Spleen (tissue), 11 donors: ENCODE measurements around the gene TNS1. TPM values are rescaled to one million over a fixed set of nuclear protein-coding genes. Genes with fewer than 3 reads are reported as not detected.

Experiments used
- DNase-seq: peaks from one replicate; pipeline ENCODE4 v3.0.0-alpha.2; 2020
- H3K27ac ChIP-seq, 8 donors: fragments of 200-600 bp; sonication (generic) in 7 of 8; 1 replicate in 4 of 8; 2 replicates in 4 of 8; pipeline versions ENCODE4 v1.5.0 to v1.8.0; 2016 to 2021; ENCODE audit warnings: inconsistent platforms in 4 of 8, mild to moderate bottlenecking in 4 of 8, moderate library complexity in 1 of 8
- H3K27me3 ChIP-seq, 7 donors: fragments of 200-600 bp; sonication (generic) in 6 of 7; replicated peaks in 1 of 7; 1 replicate in 4 of 7; 2 replicates in 3 of 7; pipeline versions ENCODE4 v1.5.0 to v1.8.0; 2016 to 2021; ENCODE audit warnings: inconsistent platforms in 3 of 7, mild to moderate bottlenecking in 1 of 7
- H3K36me3 ChIP-seq, 6 donors: fragments of 200-600 bp; sonication (generic) in 5 of 6; 1 replicate in 4 of 6; 2 replicates in 2 of 6; pipeline versions ENCODE4 v1.5.0 to v1.8.0; 2016 to 2021; ENCODE audit warnings: inconsistent platforms in 2 of 6
- H3K4me1 ChIP-seq, 6 donors: fragments of 200-600 bp; sonication (generic) in 5 of 6; 1 replicate in 3 of 6; 2 replicates in 3 of 6; pipeline versions ENCODE4 v1.5.0 to v1.8.0; 2016 to 2021; ENCODE audit warnings: inconsistent platforms in 3 of 6
- H3K4me3 ChIP-seq, 8 donors: fragments of 200-600 bp; sonication (generic) in 7 of 8; 1 replicate in 4 of 8; 2 replicates in 4 of 8; pipeline versions ENCODE4 v1.5.0 to v1.8.0; 2016 to 2021; ENCODE audit warnings: inconsistent platforms in 4 of 8, mild to moderate bottlenecking in 4 of 8, moderate library complexity in 2 of 8
- H3K9me3 ChIP-seq, 8 donors: fragments of 200-600 bp; sonication (generic) in 7 of 8; 1 replicate in 4 of 8; 2 replicates in 4 of 8; pipeline versions ENCODE4 v1.5.0 to v1.8.0; 2016 to 2021; ENCODE audit warnings: inconsistent platforms in 4 of 8
- POLR2A ChIP-seq, 3 donors: fragments of 450-650 bp; IDR thresholded peaks; one replicate each; pipeline ENCODE4 v1.5.1; 2017; ENCODE audit warnings: antibody characterized with exemption in 3 of 3, mild to moderate bottlenecking in 1 of 3
- POLR2AphosphoS5 ChIP-seq, 3 donors: sonication (generic); formaldehyde crosslinking; IDR thresholded peaks; one replicate each; pipeline ENCODE4 v1.5.1; 2017; ENCODE audit warnings: antibody characterized with exemption in 3 of 3
- WGBS, 5 donors: extraction: QIAGEN DNeasy Blood & Tissue Kit in 3 of 5; methylation state at CpG; one replicate each; pipeline versions ENCODE4 v1.1.5 to v1.1.7; 2013 to 2018; 5-methylcytosine and 5-hydroxymethylcytosine counted together
- intact Hi-C: fragments of 100-400 bp; cut with DNase I; formaldehyde crosslinking; loops from one replicate; pipeline ENCODE4 v1.15.0; 2023; ENCODE audit warnings: low total_unique reads
- polyA plus RNA-seq, 3 donors: library from polyadenylated mRNA; stranded (reverse); fragments of 200-250 nt; gene quantifications; one replicate each; pipeline ENCODE4 v1.2.1, GENCODE V29; 2013
- total RNA-seq, 7 donors: library from RNA; depleted of rRNA in 3 of 7; stranded (reverse); fragments of >200 nt in 3 of 7; fragmentation: NEBNext Ultra II Directional in 4 of 7; extraction: Animal tissue kit (Norgen Biotek cat#: 25700) in 4 of 7; gene quantifications; one replicate each; pipeline versions ENCODE4 v1.1.0 to v1.2.1, GENCODE V29; 2016 to 2021
- TF ChIP-seq, protein P1 (sequence below), 11 experiments: fragments of 200-600 bp in 7 of 11; fragments of 450-650 bp in 4 of 11; sonication (generic) in 4 of 11; IDR thresholded peaks in 8 of 11; conservative IDR thresholded peaks in 3 of 11; 1 replicate in 7 of 11; 2 replicates in 4 of 11; pipeline versions ENCODE4 v1.4.0 to v1.8.0; 2016 to 2021; ENCODE audit warnings: antibody characterized with exemption in 11 of 11, inconsistent platforms in 4 of 11, mild to moderate bottlenecking in 1 of 11
- donor health status: healthy with polysubstance abuse.
- donor health status: DM: no; HTN: no; CAD: no; lungs with moderate emphysema.
- donor health status: DM: no; HTN: no; CAD: no.
- donor health status: Bipolar disorder and iron deficiency.
- donor health status: healthy.
- donor health status: DM: no; HTN: no; CAD: no.
- donor health status: DM: yes; HTN: yes; CAD: no.

TNS1 gene
- total and polyA plus RNA-seq, 10 donors = 6.9 to 580 (median 246) TPM

GRCh38 chr2:218029366-218030360 is 26.9 kb upstream of the TNS1 start:
- Histone ChIP-seq H3K27me3 (peaks cover 0 to 10% (median 0%) of the 10 kb centered on the region in 7 donors), H3K27ac (no peak overlapping the region), H3K4me1 (peaks cover 4 to 14% (median 11%) of the 10 kb centered on the region in 6 donors), H3K36me3 (no peaks in the 10 kb centered on the region), H3K9me3 (no peaks in the 10 kb centered on the region), H3K4me3 (no peak overlapping the region)
- 73 to 87% (median 79%) methylated on average over 17 of the region's 17 CpGs for WGBS, 5 donors
- no peak for TF ChIP-seq POLR2AphosphoS5 (IDR thresholded peaks at IDR 0.05)
- no peak for TF ChIP-seq POLR2A (IDR thresholded peaks at IDR 0.05)
- TF ChIP-seq, protein P1, sequence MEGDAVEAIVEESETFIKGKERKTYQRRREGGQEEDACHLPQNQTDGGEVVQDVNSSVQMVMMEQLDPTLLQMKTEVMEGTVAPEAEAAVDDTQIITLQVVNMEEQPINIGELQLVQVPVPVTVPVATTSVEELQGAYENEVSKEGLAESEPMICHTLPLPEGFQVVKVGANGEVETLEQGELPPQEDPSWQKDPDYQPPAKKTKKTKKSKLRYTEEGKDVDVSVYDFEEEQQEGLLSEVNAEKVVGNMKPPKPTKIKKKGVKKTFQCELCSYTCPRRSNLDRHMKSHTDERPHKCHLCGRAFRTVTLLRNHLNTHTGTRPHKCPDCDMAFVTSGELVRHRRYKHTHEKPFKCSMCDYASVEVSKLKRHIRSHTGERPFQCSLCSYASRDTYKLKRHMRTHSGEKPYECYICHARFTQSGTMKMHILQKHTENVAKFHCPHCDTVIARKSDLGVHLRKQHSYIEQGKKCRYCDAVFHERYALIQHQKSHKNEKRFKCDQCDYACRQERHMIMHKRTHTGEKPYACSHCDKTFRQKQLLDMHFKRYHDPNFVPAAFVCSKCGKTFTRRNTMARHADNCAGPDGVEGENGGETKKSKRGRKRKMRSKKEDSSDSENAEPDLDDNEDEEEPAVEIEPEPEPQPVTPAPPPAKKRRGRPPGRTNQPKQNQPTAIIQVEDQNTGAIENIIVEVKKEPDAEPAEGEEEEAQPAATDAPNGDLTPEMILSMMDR (IDR thresholded peaks at IDR 0.05 in 8 of 11, conservative IDR thresholded peaks at IDR 0.05 in 3 of 11) = no peak
- intact Hi-C loops = loop anchor here (10.0 kb wide), 1 partner anchor 245 kb away; no protein-coding TSS in a partner anchor
- no peak for DNase-seq

DNA sequence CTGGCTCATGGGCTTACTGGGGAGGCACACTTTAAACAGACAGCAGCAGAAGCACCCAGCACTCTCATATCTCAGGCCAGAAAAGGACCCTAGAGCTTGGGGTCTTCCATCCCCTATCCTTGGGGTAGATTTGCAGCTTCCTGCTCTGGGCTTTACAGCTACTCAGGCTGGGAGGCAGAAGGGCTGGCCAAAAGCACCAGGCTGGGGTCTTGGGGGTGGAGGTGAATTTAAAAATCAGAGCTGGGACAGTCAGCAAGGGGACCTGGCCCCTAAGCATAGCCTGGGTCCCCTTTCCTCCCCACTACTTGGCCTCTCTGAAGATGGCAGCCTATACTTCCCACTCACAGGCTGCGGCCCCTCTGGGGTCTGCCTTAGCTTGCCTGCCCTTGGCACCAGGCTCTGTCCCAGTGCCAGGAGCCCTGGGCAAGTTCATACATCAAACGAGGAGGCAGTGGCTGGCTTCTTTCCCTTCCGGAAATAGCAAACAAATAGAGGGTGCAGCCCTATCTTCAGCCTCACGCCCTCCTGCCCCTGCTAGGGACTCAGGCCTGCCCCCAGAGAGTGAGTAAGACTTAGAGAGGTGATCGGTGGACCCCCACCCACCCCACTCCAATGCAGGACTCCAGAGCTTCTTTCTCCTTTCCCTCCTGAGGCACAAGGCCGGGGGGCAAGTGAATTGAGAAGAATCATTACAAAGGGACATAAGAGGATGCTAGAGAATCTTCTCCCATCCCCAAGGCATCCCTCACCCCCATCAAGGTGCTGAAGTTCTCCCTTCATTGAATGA is 26.0 kb upstream of the TNS1 start:
- TF ChIP-seq, protein P1 (IDR thresholded peaks at IDR 0.05 in 8 of 11, conservative IDR thresholded peaks at IDR 0.05 in 3 of 11) = no peak
- no peak for TF ChIP-seq POLR2A (IDR thresholded peaks at IDR 0.05)
- TF ChIP-seq POLR2AphosphoS5 (IDR thresholded peaks at IDR 0.05) = no peak
- Histone ChIP-seq H3K4me1 (peaks cover 0 to 5% (median 2%) of the 10 kb centered on the region in 6 donors), H3K4me3 (no peak overlapping the region), H3K27ac (no peak overlapping the region), H3K27me3 (peaks cover 0 to 1% (median 0%) of the 10 kb centered on the region in 7 donors), H3K36me3 (no peaks in the 10 kb centered on the region), H3K9me3 (no peaks in the 10 kb centered on the region)
- intact Hi-C loops = no loop called here
- DNase-seq = no peak
- 60 to 88% (median 81%) methylated on average over 4 to 6 of the region's 6 CpGs for WGBS, 5 donors

- TF ChIP-seq, protein P1 (IDR thresholded peaks at IDR 0.05 in 8 of 11, conservative IDR thresholded peaks at IDR 0.05 in 3 of 11) = no peak
- no peak for TF ChIP-seq POLR2A (IDR thresholded peaks at IDR 0.05)
- TF ChIP-seq POLR2AphosphoS5 (IDR thresholded peaks at IDR 0.05) = no peak
- H3K36me3 ChIP-seq = no peaks in the 10 kb centered on the region
- H3K4me3 ChIP-seq = no peak overlapping the region
- no peaks in the 10 kb centered on the region for H3K9me3 ChIP-seq
- no peaks in the 10 kb centered on the region for H3K4me1 ChIP-seq
- H3K27me3 ChIP-seq = no peaks in the 10 kb centered on the region
- WGBS, 5 donors = 72 to 95% (median 80%) methylated on average over 2 of the region's 2 CpGs
- no peak overlapping the region for H3K27ac ChIP-seq
- intact Hi-C loops = no loop called here
- no peak for DNase-seq
Measured at GRCh38 chr2:218028189-218028495, 25.3 kb upstream of the TNS1 start.
